Esophagus muscularis mucosa (tissue), 4 donors: ENCODE results near the gene TSEN2.

Source experiments
- EP300 ChIP-seq: sonication (generic); formaldehyde crosslinking; IDR thresholded peaks from one replicate; pipeline ENCODE4 v1.6.1; 2017; ENCODE audit warnings: antibody characterized with exemption
- POLR2A ChIP-seq: fragments of 450-650 bp; IDR thresholded peaks from one replicate; pipeline ENCODE4 v1.6.1; 2017; ENCODE audit warnings: antibody characterized with exemption, moderate library complexity, mild to moderate bottlenecking, low read depth
- POLR2AphosphoS5 ChIP-seq, 2 donors: sonication (generic); formaldehyde crosslinking; IDR thresholded peaks; one replicate each; pipeline ENCODE4 v1.6.1; 2017; ENCODE audit warnings: antibody characterized with exemption in 2 of 2
- TF ChIP-seq, protein P1 (sequence below), 3 experiments: fragments of 200-600 bp in 2 of 3; fragments of 450-650 bp in 1 of 3; sonication (generic) in 2 of 3; IDR thresholded peaks; one replicate each; pipeline ENCODE4 v1.5.1; 2017 to 2019; ENCODE audit warnings: antibody characterized with exemption in 3 of 3, mild to moderate bottlenecking in 2 of 3, moderate library complexity in 1 of 3

DNA sequence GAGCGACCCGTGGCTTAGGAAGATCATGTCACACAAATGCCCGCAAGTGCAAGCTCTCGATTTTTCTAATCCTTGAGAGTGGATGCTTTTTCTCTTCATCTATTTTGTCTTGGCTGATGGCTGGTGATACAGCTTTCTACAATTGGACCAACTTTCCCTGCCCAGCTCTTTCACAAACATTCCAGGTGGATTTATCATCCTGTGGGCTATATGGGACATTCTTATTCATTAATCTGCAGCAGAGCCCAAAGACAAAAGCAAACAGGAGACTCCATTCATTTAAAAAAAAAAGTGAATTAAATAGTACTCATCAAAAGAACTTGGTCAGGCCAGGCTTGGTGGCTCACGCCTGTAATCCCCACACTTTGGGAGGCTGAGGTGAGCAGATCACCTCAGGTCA is 14.2 kb upstream of the TSEN2 start:
- TF ChIP-seq POLR2AphosphoS5 (IDR thresholded peaks at IDR 0.05), result no peak
- TF ChIP-seq, protein P1, sequence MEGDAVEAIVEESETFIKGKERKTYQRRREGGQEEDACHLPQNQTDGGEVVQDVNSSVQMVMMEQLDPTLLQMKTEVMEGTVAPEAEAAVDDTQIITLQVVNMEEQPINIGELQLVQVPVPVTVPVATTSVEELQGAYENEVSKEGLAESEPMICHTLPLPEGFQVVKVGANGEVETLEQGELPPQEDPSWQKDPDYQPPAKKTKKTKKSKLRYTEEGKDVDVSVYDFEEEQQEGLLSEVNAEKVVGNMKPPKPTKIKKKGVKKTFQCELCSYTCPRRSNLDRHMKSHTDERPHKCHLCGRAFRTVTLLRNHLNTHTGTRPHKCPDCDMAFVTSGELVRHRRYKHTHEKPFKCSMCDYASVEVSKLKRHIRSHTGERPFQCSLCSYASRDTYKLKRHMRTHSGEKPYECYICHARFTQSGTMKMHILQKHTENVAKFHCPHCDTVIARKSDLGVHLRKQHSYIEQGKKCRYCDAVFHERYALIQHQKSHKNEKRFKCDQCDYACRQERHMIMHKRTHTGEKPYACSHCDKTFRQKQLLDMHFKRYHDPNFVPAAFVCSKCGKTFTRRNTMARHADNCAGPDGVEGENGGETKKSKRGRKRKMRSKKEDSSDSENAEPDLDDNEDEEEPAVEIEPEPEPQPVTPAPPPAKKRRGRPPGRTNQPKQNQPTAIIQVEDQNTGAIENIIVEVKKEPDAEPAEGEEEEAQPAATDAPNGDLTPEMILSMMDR (IDR thresholded peaks at IDR 0.05), result no peak
- TF ChIP-seq POLR2A, result no peak
- no peak for TF ChIP-seq EP300
